DND-41 (cell line): ENCODE results near the gene MATR3.
"Not testable (repeated sequence)": the region's sequence is repeated elsewhere in the genome, so short reads cannot be mapped to it uniquely, and the experiment has no call there.

Experiments
- ATAC-seq: fragments of 200-7000 bp; cut with Tn5 transposase; 3 replicates; pipeline ENCODE4 v1.9.1; 2021; ENCODE audit warnings: low read depth; ENCODE audit not compliant: insufficient read depth
- DNase-seq: peaks from one replicate; pipeline ENCODE4 v3.0.0-alpha.2; 2020
- H2AFZ ChIP-seq: 2 replicates; pipeline ENCODE4 v1.6.0; 2012; ENCODE audit warnings: low read depth, low read length
- H3K27ac ChIP-seq: 2 replicates; pipeline ENCODE4 v1.5.1; 2012; ENCODE audit warnings: low read length, inconsistent platforms
- H3K27me3 ChIP-seq: fragments of 200-600 bp; sonication (generic); 2 replicates; pipeline ENCODE4 v1.6.0; 2012; ENCODE audit warnings: low read length, mild to moderate bottlenecking, inconsistent platforms; ENCODE audit not compliant: insufficient read depth, poor library complexity
- H3K36me3 ChIP-seq: 2 replicates; pipeline ENCODE4 v1.5.1; 2012; ENCODE audit warnings: low read length, inconsistent platforms; ENCODE audit not compliant: insufficient read depth
- H3K4me1 ChIP-seq: 2 replicates; pipeline ENCODE4 v1.5.1; 2012; ENCODE audit warnings: mild to moderate bottlenecking, low read length; ENCODE audit not compliant: insufficient read depth
- H3K4me2 ChIP-seq: 2 replicates; pipeline ENCODE4 v1.6.0; 2012; ENCODE audit warnings: mild to moderate bottlenecking, moderate library complexity, low read length, inconsistent platforms; ENCODE audit not compliant: insufficient read depth
- H3K4me3 ChIP-seq, 2 experiments: fragments of 200-600 bp in 1 of 2; shearing (Covaris generic) in 1 of 2; 2 replicates each; pipeline ENCODE4 v1.5.1; 2012 to 2016; ENCODE audit warnings: inconsistent platforms in 2 of 2, low read length in 2 of 2, mild to moderate bottlenecking in 2 of 2, low read depth in 1 of 2, moderate library complexity in 1 of 2
- H3K79me2 ChIP-seq: 2 replicates; pipeline ENCODE4 v1.6.0; 2012; ENCODE audit warnings: low read length, inconsistent platforms; ENCODE audit not compliant: insufficient read depth
- H3K9ac ChIP-seq: 2 replicates; pipeline ENCODE4 v1.6.0; 2012; ENCODE audit warnings: low read depth, mild to moderate bottlenecking, inconsistent platforms, low read length, moderate library complexity
- H3K9me3 ChIP-seq: 2 replicates; pipeline ENCODE4 v1.5.1; 2012; ENCODE audit warnings: low read length, moderate library complexity, mild to moderate bottlenecking, inconsistent platforms; ENCODE audit not compliant: insufficient read depth, severe bottlenecking
- H4K20me1 ChIP-seq: 2 replicates; pipeline ENCODE4 v1.6.0; 2012; ENCODE audit warnings: low read length; ENCODE audit not compliant: insufficient read depth
- CTCF ChIP-seq: IDR thresholded peaks from 2 replicates; pipeline ENCODE4 v1.5.1; 2012; ENCODE audit warnings: borderline replicate concordance, low read length, moderate library complexity, mild to moderate bottlenecking; ENCODE audit not compliant: poor library complexity, severe bottlenecking; ENCODE audit errors: extremely low read depth
- EZH2 ChIP-seq: IDR thresholded peaks from 3 replicates; pipeline ENCODE4 v1.6.1; 2012; ENCODE audit warnings: borderline replicate concordance, low read depth, mild to moderate bottlenecking, moderate library complexity, low read length, inconsistent platforms; ENCODE audit not compliant: severe bottlenecking

The MATR3 gene

GRCh38 chr5:139354186-139354585, 60.6 kb downstream of the MATR3 start:
- Histone ChIP-seq H3K9me3 (no peaks in the 10 kb centered on the region), H3K27me3 (no peaks in the 10 kb centered on the region), H2AFZ (no peak overlapping the region), H4K20me1 (peaks cover 87% of the 10 kb centered on the region), H3K4me1 (no peaks in the 10 kb centered on the region), H3K9ac (no peak overlapping the region), H3K27ac (no peak overlapping the region), H3K4me3 (no peak overlapping the region), H3K79me2 (peaks cover 100% of the 10 kb centered on the region), H3K36me3 (peaks cover 49% of the 10 kb centered on the region), H3K4me2 (no peak overlapping the region)
- DNase-seq = no peak
- TF ChIP-seq CTCF = no peak
- TF ChIP-seq EZH2 = no peak
- ATAC-seq = no peak

- Histone ChIP-seq H3K79me2 (peaks cover 100% of the 10 kb centered on the region), H4K20me1 (peaks cover 91% of the 10 kb centered on the region), H3K36me3 (peaks cover 54% of the 10 kb centered on the region)
- DNase-seq, H3K4me2 ChIP-seq, H3K27ac ChIP-seq, H3K4me3 ChIP-seq, ATAC-seq, H3K9me3 ChIP-seq, H3K9ac ChIP-seq, H2AFZ ChIP-seq, H3K27me3 ChIP-seq, H3K4me1 ChIP-seq: not testable (repeated sequence)
Observed at GRCh38 chr5:139355900-139356299, 62.4 kb downstream of the MATR3 start.

- TF ChIP-seq EZH2 (no peak), CTCF (no peak)
- Histone ChIP-seq H3K27me3 (no peaks in the 10 kb centered on the region), H3K4me2 (no peak overlapping the region), H3K36me3 (peaks cover 56% of the 10 kb centered on the region), H4K20me1 (peaks cover 89% of the 10 kb centered on the region), H3K9me3 (no peaks in the 10 kb centered on the region), H2AFZ (no peak overlapping the region), H3K4me1 (no peaks in the 10 kb centered on the region), H3K4me3 (no peak overlapping the region), H3K9ac (no peak overlapping the region), H3K27ac (no peak overlapping the region), H3K79me2 (peaks cover 100% of the 10 kb centered on the region)
- DNase-seq (no peak), ATAC-seq (no peak)
Observed at GRCh38 chr5:139358064-139358463, 64.5 kb downstream of the MATR3 start.

GRCh38 chr5:139360384-139360783, 66.8 kb downstream of the MATR3 start:
- H4K20me1 ChIP-seq = peaks cover 87% of the 10 kb centered on the region
- no peak for TF ChIP-seq EZH2
- no peak for TF ChIP-seq CTCF
- peaks cover 60% of the 10 kb centered on the region for H3K36me3 ChIP-seq
- no peaks in the 10 kb centered on the region for H3K27me3 ChIP-seq
- no peak overlapping the region for H3K27ac ChIP-seq
- H3K4me3 ChIP-seq = no peak overlapping the region
- H3K4me2 ChIP-seq = no peak overlapping the region
- no peak overlapping the region for H2AFZ ChIP-seq
- DNase-seq (no peak), ATAC-seq (no peak)
- no peaks in the 10 kb centered on the region for H3K9me3 ChIP-seq
- no peak overlapping the region for H3K9ac ChIP-seq
- no peaks in the 10 kb centered on the region for H3K4me1 ChIP-seq
- peaks cover 95% of the 10 kb centered on the region for H3K79me2 ChIP-seq
